PC-3 (cell line): ENCODE results near the gene CYP11A1. TPM values are rescaled to one million over a fixed set of nuclear protein-coding genes. Genes with fewer than 3 reads are reported as not detected.

Experiments used
- ATAC-seq: fragments of 200-7000 bp; cut with Tn5 transposase; 2 replicates; pipeline ENCODE4 v1.9.1; 2020; ENCODE audit warnings: mild to moderate bottlenecking, moderate library complexity
- BruUV-seq: library from RNA; stranded (reverse); fragments of 400-500 nt; replicated peaks from 2 replicates; lab custom pipeline; 2021; lab: Mats Ljungman, UMichigan
- CTCF ChIA-PET: fragments of 300-600 bp; sonication (Branson Sonifier 250); formaldehyde crosslinking; loops from one replicate; lab custom pipeline; 2022; ENCODE audit warnings: antibody characterized with exemption; lab: Charles Lee
- POLR2A ChIA-PET: fragments of 300-600 bp; sonication (Branson Sonifier 250); formaldehyde crosslinking; loops from one replicate; lab custom pipeline; 2022; ENCODE audit warnings: antibody characterized with exemption; ENCODE audit not compliant: unreplicated experiment; lab: Charles Lee
- DNase-seq: peaks from one replicate; pipeline ENCODE4 v3.0.0-alpha.2; 2015
- H2AFZ ChIP-seq: fragments of 300-600 bp; sonication (generic); 2 replicates; pipeline ENCODE4 v1.6.0; 2016; ENCODE audit warnings: antibody characterized with exemption, low read length
- H3F3A ChIP-seq: fragments of 300-600 bp; sonication (generic); one replicate; pipeline ENCODE4 v1.6.0; 2017; ENCODE audit warnings: antibody characterized with exemption, low read length, control low read depth, mild to moderate bottlenecking; ENCODE audit not compliant: unreplicated experiment
- H3K27ac ChIP-seq: fragments of 300-600 bp; sonication (generic); 2 replicates; pipeline ENCODE4 v1.5.1; 2016; ENCODE audit warnings: mild to moderate bottlenecking, low read length
- H3K27me3 ChIP-seq: fragments of 300-600 bp; sonication (generic); 2 replicates; pipeline ENCODE4 v1.6.1; 2016; ENCODE audit warnings: low read length, mixed read lengths
- H3K36me3 ChIP-seq: fragments of 300-600 bp; sonication (generic); 2 replicates; pipeline ENCODE4 v1.6.1; 2016; ENCODE audit warnings: low read depth, mixed run types, low read length, mixed read lengths
- H3K4me1 ChIP-seq: fragments of 300-600 bp; sonication (generic); 2 replicates; pipeline ENCODE4 v1.5.1; 2016; ENCODE audit warnings: low read length; ENCODE audit not compliant: insufficient read depth
- H3K4me2 ChIP-seq: fragments of 300-600 bp; sonication (generic); 2 replicates; pipeline ENCODE4 v1.6.0; 2016; ENCODE audit warnings: low read length
- H3K4me3 ChIP-seq: fragments of 300-600 bp; sonication (generic); 2 replicates; pipeline ENCODE4 v1.5.1; 2016; ENCODE audit warnings: mild to moderate bottlenecking, low read length, mixed read lengths
- H3K79me2 ChIP-seq: fragments of 300-600 bp; sonication (generic); 2 replicates; pipeline ENCODE4 v1.6.1; 2017; ENCODE audit warnings: low read length, mixed read lengths
- H3K9ac ChIP-seq: fragments of 300-600 bp; sonication (generic); 2 replicates; pipeline ENCODE4 v1.6.0; 2016; ENCODE audit warnings: mild to moderate bottlenecking, low read length
- H3K9me2 ChIP-seq: fragments of 300-600 bp; sonication (generic); replicated peaks from 2 replicates; pipeline ENCODE4 v1.6.1; 2016; ENCODE audit warnings: mixed run types, low read length, mixed read lengths
- H3K9me3 ChIP-seq: fragments of 300-600 bp; sonication (generic); 2 replicates; pipeline ENCODE4 v1.6.1; 2016; ENCODE audit warnings: low read length, mixed read lengths
- H4K20me1 ChIP-seq: fragments of 300-600 bp; sonication (generic); 2 replicates; pipeline ENCODE4 v1.6.1; 2016; ENCODE audit warnings: low read length, mixed read lengths
- EZH2 ChIP-seq: fragments of 300-600 bp; sonication (generic); IDR thresholded peaks from one replicate; pipeline ENCODE4 v1.6.1; 2017; ENCODE audit warnings: antibody characterized with exemption, mild to moderate bottlenecking, low read length; ENCODE audit not compliant: unreplicated experiment
- EZH2phosphoT487 ChIP-seq: fragments of 300-600 bp; sonication (generic); IDR thresholded peaks from 2 replicates; pipeline ENCODE4 v1.6.1; 2018; ENCODE audit warnings: mild to moderate bottlenecking, antibody characterized with exemption, low read length, borderline replicate concordance
- intact Hi-C: fragments of 100-400 bp; cut with micrococcal nuclease; formaldehyde crosslinking; loops from 2 replicates; pipeline ENCODE4 v1.9.0; 2023
- total RNA-seq: library from RNA; depleted of rRNA; stranded (reverse); fragments of >200 nt; gene quantifications from 2 replicates; pipeline ENCODE4 v1.2.3, GENCODE V29; 2014
- TF ChIP-seq, protein P1 (sequence below): fragments of 300-600 bp; sonication (generic); conservative IDR thresholded peaks from 2 replicates; pipeline ENCODE4 v1.5.1; 2017; ENCODE audit warnings: antibody characterized with exemption, low read depth, mild to moderate bottlenecking, low read length

CYP11A1 gene
- total RNA-seq, 1 experiment from 2014 or later, result 0.18 TPM

DNA sequence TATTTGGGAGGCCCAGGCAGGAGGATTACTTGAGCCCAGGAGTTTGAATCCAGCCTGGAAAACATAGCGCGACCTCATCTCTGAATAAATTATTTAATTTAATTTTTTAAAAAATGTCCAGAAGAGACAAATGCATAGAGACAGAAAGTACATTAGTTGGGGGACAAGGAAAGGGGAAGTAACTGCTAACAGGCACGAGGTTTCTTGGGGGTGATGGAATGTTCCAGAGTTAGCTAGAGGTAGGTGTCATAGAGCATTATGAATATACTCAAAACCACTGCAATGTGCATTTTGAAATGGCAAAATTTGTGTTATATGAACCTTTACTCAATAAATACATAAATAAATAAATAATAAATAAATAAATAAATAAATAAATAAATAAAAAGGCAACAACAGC is 31.7 kb upstream of the CYP11A1 start:
- BruUV-seq, result no TSS peak
- CTCF ChIA-PET, result no interaction called here

DNA sequence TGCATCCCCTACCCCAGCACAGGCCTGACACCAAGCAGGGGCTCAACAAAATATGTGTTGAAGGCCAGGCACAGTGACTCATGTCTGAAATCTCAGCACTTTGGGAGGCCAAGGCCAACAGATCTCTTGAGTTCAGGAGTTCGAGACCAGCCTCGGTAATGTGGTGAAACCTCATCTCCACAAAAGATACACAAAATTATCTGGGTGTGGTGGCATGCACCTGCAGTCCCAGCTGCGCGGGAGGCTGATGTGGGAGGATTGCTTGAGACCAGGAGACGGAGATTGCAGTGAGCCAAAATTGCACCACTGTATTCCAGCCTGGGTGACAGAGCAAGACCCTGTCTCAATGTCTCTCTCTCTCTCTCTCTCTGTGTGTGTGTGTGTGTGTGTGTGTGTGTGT is 30.7 kb upstream of the CYP11A1 start:
- Histone ChIP-seq H4K20me1 (no peaks in the 10 kb centered on the region), H3K27ac (peak overlapping the region; percentile 100), H3K27me3 (no peaks in the 10 kb centered on the region), H3K4me1 (peaks cover 70% of the 10 kb centered on the region), H3K4me3 (no peak overlapping the region), H3K79me2 (peaks cover 11% of the 10 kb centered on the region), H3F3A (peaks cover 6% of the 10 kb centered on the region), H3K9me2 (no peaks in the 10 kb centered on the region), H3K9me3 (no peaks in the 10 kb centered on the region), H3K4me2 (peak overlapping the region; percentile 71; the same call in 1 of the 2 replicates), H2AFZ (no peak overlapping the region), H3K9ac (peak overlapping the region; percentile 88), H3K36me3 (no peaks in the 10 kb centered on the region)
- intact Hi-C loops, result loop anchor here (5.0 kb wide), 1 partner anchor 34 kb away; the partner anchor contains the start of gene SEMA7A
- no peak for ATAC-seq
- TF ChIP-seq, protein P1, sequence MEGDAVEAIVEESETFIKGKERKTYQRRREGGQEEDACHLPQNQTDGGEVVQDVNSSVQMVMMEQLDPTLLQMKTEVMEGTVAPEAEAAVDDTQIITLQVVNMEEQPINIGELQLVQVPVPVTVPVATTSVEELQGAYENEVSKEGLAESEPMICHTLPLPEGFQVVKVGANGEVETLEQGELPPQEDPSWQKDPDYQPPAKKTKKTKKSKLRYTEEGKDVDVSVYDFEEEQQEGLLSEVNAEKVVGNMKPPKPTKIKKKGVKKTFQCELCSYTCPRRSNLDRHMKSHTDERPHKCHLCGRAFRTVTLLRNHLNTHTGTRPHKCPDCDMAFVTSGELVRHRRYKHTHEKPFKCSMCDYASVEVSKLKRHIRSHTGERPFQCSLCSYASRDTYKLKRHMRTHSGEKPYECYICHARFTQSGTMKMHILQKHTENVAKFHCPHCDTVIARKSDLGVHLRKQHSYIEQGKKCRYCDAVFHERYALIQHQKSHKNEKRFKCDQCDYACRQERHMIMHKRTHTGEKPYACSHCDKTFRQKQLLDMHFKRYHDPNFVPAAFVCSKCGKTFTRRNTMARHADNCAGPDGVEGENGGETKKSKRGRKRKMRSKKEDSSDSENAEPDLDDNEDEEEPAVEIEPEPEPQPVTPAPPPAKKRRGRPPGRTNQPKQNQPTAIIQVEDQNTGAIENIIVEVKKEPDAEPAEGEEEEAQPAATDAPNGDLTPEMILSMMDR, result no peak
- TF ChIP-seq EZH2, result no peak
- TF ChIP-seq EZH2phosphoT487, result no peak
- POLR2A ChIA-PET, result no interaction called here
- no TSS peak for BruUV-seq
- DNase-seq, result peak; percentile 18
- CTCF ChIA-PET, result no interaction called here

More for the DNA sequence above, 31.7 kb upstream of the CYP11A1 start:
- Histone ChIP-seq H3K9ac (peak overlapping the region; percentile 88), H3F3A (peaks cover 6% of the 10 kb centered on the region), H3K4me3 (no peak overlapping the region), H3K79me2 (peaks cover 11% of the 10 kb centered on the region), H3K4me2 (no peak overlapping the region), H3K27ac (peak overlapping the region; percentile 100), H3K4me1 (peaks cover 70% of the 10 kb centered on the region), H3K27me3 (no peaks in the 10 kb centered on the region), H3K9me2 (no peaks in the 10 kb centered on the region), H2AFZ (no peak overlapping the region), H3K9me3 (no peaks in the 10 kb centered on the region), H4K20me1 (no peaks in the 10 kb centered on the region), H3K36me3 (no peaks in the 10 kb centered on the region)
- POLR2A ChIA-PET, result no interaction called here
- intact Hi-C loops, result loop anchor here (5.0 kb wide), 1 partner anchor 33 kb away; the partner anchor contains the start of gene SEMA7A
- ATAC-seq, result no peak
- DNase-seq, result no peak
- TF ChIP-seq, protein P1, result no peak
- no peak for TF ChIP-seq EZH2phosphoT487
- no peak for TF ChIP-seq EZH2

DNA sequence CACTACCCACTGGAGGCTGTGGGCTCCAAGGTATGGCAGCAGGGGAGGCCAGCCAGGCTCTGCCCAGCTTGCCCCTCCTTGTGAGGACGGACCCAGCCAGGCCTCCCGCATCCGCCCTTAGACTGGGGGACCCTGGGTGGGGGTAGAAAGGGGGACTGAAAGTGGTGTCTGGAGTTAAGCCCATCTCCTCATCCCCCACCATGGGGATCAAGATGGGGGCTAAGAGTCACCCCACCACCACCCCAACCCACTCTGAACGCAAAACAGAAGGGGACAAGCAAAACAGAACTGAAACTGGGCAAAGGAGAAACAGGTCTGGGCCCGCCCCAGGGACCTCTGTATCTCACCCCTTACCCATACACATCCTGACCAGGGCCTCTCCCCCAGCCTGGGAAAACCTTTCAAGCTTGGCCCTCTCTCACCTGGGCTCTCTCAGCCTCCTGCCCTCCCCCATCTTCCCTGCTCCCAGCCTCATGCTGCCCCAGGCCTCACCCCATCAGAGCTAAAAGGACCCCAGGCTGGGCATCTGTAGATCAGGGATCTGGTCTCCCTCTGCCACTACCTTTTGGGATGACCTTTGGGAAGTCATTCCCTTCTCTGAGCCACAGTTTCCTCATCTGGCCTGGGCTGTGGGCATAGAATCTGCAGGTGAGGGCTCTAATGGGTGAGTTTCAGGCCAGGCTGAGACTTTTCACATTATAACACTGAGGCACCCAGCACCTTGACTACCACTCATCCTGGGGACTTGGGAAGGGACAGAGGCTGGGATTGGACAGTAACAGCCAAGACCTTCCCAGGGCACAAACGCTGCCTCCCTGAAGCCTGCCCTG is 30.0 kb upstream of the CYP11A1 start:
- H2AFZ ChIP-seq, result no peak overlapping the region
- H3K27me3 ChIP-seq, result no peaks in the 10 kb centered on the region
- CTCF ChIA-PET, result no interaction called here
- no peaks in the 10 kb centered on the region for H3K36me3 ChIP-seq
- peaks cover 6% of the 10 kb centered on the region for H3F3A ChIP-seq
- H3K27ac ChIP-seq, result peak overlapping the region; percentile 100
- TF ChIP-seq EZH2phosphoT487 (no peak), EZH2 (no peak)
- TF ChIP-seq, protein P1, result no peak
- no peaks in the 10 kb centered on the region for H3K9me3 ChIP-seq
- ATAC-seq, result peak; percentile 12
- peaks cover 70% of the 10 kb centered on the region for H3K4me1 ChIP-seq
- H4K20me1 ChIP-seq, result no peaks in the 10 kb centered on the region
- BruUV-seq, result TSS peak; percentile 79
- H3K79me2 ChIP-seq, result peaks cover 11% of the 10 kb centered on the region
- H3K9me2 ChIP-seq, result no peaks in the 10 kb centered on the region
- POLR2A ChIA-PET, result interaction anchor here (0.6 to 0.8 kb wide), 3 partner anchors 21 to 266 kb away, joined by 3 read pairs; no protein-coding TSS in a partner anchor
- H3K9ac ChIP-seq, result peak overlapping the region; percentile 88
- intact Hi-C loops, result loop anchor here (5.0 kb wide), 1 partner anchor 35 kb away; the partner anchor contains the start of gene SEMA7A
- H3K4me2 ChIP-seq, result peak overlapping the region; percentile 71
- peak; percentile 64 for DNase-seq
- H3K4me3 ChIP-seq, result no peak overlapping the region
